ENCODE measurements around the gene ANKRD13D. TPM values are rescaled to one million over a fixed set of nuclear protein-coding genes. Genes with fewer than 3 reads are reported as not detected.

ANKRD13D gene
- total RNA-seq, result 19.8 TPM
- 10 to 100 TPM; 16.2 to 35.5 (median 30.7) TPM for polyA plus RNA-seq (ENCODE audit: insufficient read depth in 1 of 8, insufficient read length in 8 of 8, low replicate concordance in 1 of 8)
- long read RNA-seq, donor 1, partial matches to known transcripts, result 0 of 3 reads
- long read RNA-seq, donor 1, other reads (novel, unspliced or antisense), result 0 of 3 reads
- long read RNA-seq, donor 2, result 0 reads
- long read RNA-seq, donor 3, partial matches to known transcripts, result 0 of 5 reads
- long read RNA-seq, donor 3, other reads (novel, unspliced or antisense), result 0 of 5 reads
- long read RNA-seq, donor 4, partial matches to known transcripts, result 0 of 3 reads
- long read RNA-seq, donor 4, other reads (novel, unspliced or antisense), result 0 of 3 reads
- long read RNA-seq, donor 5, partial matches to known transcripts, result 0 of 5 reads
- long read RNA-seq, donor 5, other reads (novel, unspliced or antisense), result 0 of 5 reads
- long read RNA-seq, donor 6, partial matches to known transcripts, result 0 of 5 reads
- long read RNA-seq, donor 6, other reads (novel, unspliced or antisense), result 0 of 5 reads
- long read RNA-seq, donor 7, partial matches to known transcripts, result 0 of 4 reads
- long read RNA-seq, donor 7, other reads (novel, unspliced or antisense), result 0 of 4 reads
- long read RNA-seq, donor 8, partial matches to known transcripts, result 0 of 1 reads
- long read RNA-seq, donor 8, other reads (novel, unspliced or antisense), result 0 of 1 reads
- long read RNA-seq, donor 9, partial matches to known transcripts, result 0 of 1 reads
- long read RNA-seq, donor 9, other reads (novel, unspliced or antisense), result 0 of 1 reads
- long read RNA-seq, donor 10, partial matches to known transcripts, result 7 of 12 reads
- long read RNA-seq, donor 10, other reads (novel, unspliced or antisense), result 0 of 12 reads
- long read RNA-seq, donor 11, partial matches to known transcripts, result 0 of 3 reads
- long read RNA-seq, donor 11, other reads (novel, unspliced or antisense), result 0 of 3 reads

DNA sequence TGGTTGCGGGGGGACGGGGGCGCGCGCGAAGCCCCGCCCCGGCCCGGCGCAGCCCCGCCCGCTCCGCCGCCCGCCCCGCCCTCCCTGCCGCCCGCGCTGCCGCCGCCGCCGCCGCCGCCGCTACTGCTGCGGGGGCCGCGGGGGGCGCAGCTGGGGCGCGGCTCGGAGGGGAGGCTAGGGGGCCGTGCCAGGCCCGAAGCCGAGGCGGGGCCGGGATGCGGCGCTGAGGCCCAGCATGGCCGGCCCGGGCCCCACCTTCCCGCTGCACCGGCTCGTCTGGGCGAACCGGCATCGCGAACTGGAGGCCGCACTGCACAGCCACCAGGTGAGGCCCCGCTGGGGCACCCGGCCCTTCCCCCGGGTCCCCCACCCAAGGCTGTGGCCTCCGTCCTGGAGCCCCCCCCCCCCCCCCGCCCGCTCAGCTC is at the start of gene ANKRD13D:
Gene ANKRD13D, plus strand, starts transcription at position 78 of the 425 bp plus-strand sequence. Its CDS starts 158 bp downstream, at position 236.
- Histone ChIP-seq H3K27ac (ENCODE audit: low read length) (peak within 1 kb of the TSS; percentile 97), H3K27me3 (ENCODE audit: control insufficient read depth, insufficient read depth, low read length) (no peaks in the 10 kb centered on the region), H3K4me3 (ENCODE audit: low read length) (peak within 1 kb of the TSS; percentile 84), H3K36me3 (ENCODE audit: control insufficient read depth, insufficient read depth, low read length) (peaks cover 55% of the 10 kb centered on the region), H3K9me3 (replicated peaks; ENCODE audit: control insufficient read depth, low read depth, low read length) (no peaks in the 10 kb centered on the region), H3K4me1 (ENCODE audit: control insufficient read depth, insufficient read depth, low read length) (peaks cover 42% of the 10 kb centered on the region)
- no peak for DNase-seq
- WGBS (ENCODE audit: insufficient coverage), result under 1% methylated on average over 46 of the region's 56 CpGs

- Histone ChIP-seq H3K9me3 (replicated peaks; ENCODE audit: control insufficient read depth, low read depth, low read length) (no peaks in the 10 kb centered on the region), H3K36me3 (ENCODE audit: control insufficient read depth, insufficient read depth, low read length) (peaks cover 25% of the 10 kb centered on the region), H3K27me3 (ENCODE audit: control insufficient read depth, insufficient read depth, low read length) (no peaks in the 10 kb centered on the region), H3K4me1 (ENCODE audit: control insufficient read depth, insufficient read depth, low read length) (peaks cover 19% of the 10 kb centered on the region), H3K27ac (ENCODE audit: low read length) (peak overlapping the region; percentile 97), H3K4me3 (ENCODE audit: low read length) (peak overlapping the region; percentile 51)
- DNase-seq, result peak; percentile 99
- 0% methylated on average over 23 of the region's 31 CpGs for WGBS (ENCODE audit: insufficient coverage)
These were observed 49.1 kb upstream of the ANKRD13D start for GRCh38 chr11:67239783-67240575.

- no peaks in the 10 kb centered on the region for H3K9me3 ChIP-seq (replicated peaks; ENCODE audit: control insufficient read depth, low read depth, low read length)
- peaks cover 33% of the 10 kb centered on the region for H3K36me3 ChIP-seq (ENCODE audit: control insufficient read depth, insufficient read depth, low read length)
These were observed 48.3 kb upstream of the ANKRD13D start for GRCh38 chr11:67240576-67241389.

DNA sequence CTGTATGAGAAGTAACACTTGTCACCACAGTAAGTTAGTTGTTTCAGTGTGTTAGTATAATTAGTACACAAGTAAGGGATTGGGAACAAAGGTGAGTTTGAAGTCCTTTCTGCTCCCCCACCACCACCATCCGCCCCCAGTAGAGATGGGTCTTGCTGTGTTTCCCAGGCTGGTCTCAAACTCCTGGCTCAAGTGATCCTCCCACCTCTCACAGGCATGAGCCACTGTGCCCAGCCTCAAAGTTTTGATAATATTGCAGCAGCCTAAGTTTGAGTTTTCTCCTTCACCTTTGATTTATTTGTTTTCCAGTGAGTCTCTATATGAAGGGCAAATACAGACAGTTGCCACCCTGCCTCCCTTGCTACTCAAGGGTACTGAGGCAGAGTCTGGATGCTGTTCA is 46.6 kb upstream of the ANKRD13D start:
- Histone ChIP-seq H3K27me3 (ENCODE audit: control insufficient read depth, insufficient read depth, low read length) (no peaks in the 10 kb centered on the region), H3K27ac (ENCODE audit: low read length) (no peak overlapping the region), H3K4me1 (ENCODE audit: control insufficient read depth, insufficient read depth, low read length) (peaks cover 19% of the 10 kb centered on the region), H3K9me3 (replicated peaks; ENCODE audit: control insufficient read depth, low read depth, low read length) (no peaks in the 10 kb centered on the region), H3K4me3 (ENCODE audit: low read length) (no peak overlapping the region), H3K36me3 (ENCODE audit: control insufficient read depth, insufficient read depth, low read length) (peaks cover 45% of the 10 kb centered on the region)
- no CpG with 5 or more reads among the region's 1 CpG for WGBS (ENCODE audit: insufficient coverage)
- no peak for DNase-seq

More at GRCh38 chr11:67240576-67241389, 48.3 kb upstream of the ANKRD13D start:
- 0% methylated on average over 3 of the region's 16 CpGs for WGBS (ENCODE audit: insufficient coverage)
- Histone ChIP-seq H3K27me3 (ENCODE audit: control insufficient read depth, insufficient read depth, low read length) (no peaks in the 10 kb centered on the region), H3K4me3 (ENCODE audit: low read length) (peak overlapping the region; percentile 51), H3K4me1 (ENCODE audit: control insufficient read depth, insufficient read depth, low read length) (peaks cover 19% of the 10 kb centered on the region), H3K27ac (ENCODE audit: low read length) (peak overlapping the region; percentile 97)
- peak; percentile 81 for DNase-seq

- H3K4me3 ChIP-seq (ENCODE audit: low read length), result no peak overlapping the region
- peaks cover 19% of the 10 kb centered on the region for H3K4me1 ChIP-seq (ENCODE audit: control insufficient read depth, insufficient read depth, low read length)
- H3K9me3 ChIP-seq (replicated peaks; ENCODE audit: control insufficient read depth, low read depth, low read length), result no peaks in the 10 kb centered on the region
- 50% methylated on average over 1 of the region's 2 CpGs for WGBS (ENCODE audit: insufficient coverage)
- DNase-seq, result no peak
- peaks cover 49% of the 10 kb centered on the region for H3K36me3 ChIP-seq (ENCODE audit: control insufficient read depth, insufficient read depth, low read length)
- H3K27me3 ChIP-seq (ENCODE audit: control insufficient read depth, insufficient read depth, low read length), result no peaks in the 10 kb centered on the region
- H3K27ac ChIP-seq (ENCODE audit: low read length), result no peak overlapping the region
These were observed 46.1 kb upstream of the ANKRD13D start for GRCh38 chr11:67243051-67243450.

DNA sequence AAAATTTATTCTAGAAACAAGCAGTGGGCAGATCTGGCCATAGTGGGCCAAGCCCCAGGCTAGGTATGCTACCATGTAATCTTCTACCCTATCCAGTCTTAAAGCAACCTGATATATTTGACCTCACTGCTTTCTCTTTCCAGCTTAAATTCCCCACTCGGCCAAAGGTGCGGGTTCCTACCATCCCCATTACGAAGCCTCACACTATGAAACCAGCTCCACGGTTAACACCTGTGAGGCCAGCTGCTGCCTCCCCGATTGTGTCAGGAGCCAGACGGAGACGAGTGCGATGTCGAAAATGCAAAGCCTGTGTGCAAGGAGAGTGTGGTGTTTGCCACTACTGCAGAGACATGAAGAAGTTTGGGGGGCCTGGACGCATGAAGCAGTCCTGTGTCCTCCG is 44.1 kb upstream of the ANKRD13D start:
- Histone ChIP-seq H3K4me3 (ENCODE audit: low read length) (no peak overlapping the region), H3K4me1 (ENCODE audit: control insufficient read depth, insufficient read depth, low read length) (peaks cover 9% of the 10 kb centered on the region), H3K36me3 (ENCODE audit: control insufficient read depth, insufficient read depth, low read length) (peaks cover 69% of the 10 kb centered on the region), H3K27ac (ENCODE audit: low read length) (no peak overlapping the region), H3K27me3 (ENCODE audit: control insufficient read depth, insufficient read depth, low read length) (no peaks in the 10 kb centered on the region), H3K9me3 (replicated peaks; ENCODE audit: control insufficient read depth, low read depth, low read length) (no peaks in the 10 kb centered on the region)
- WGBS (ENCODE audit: insufficient coverage), result 90% methylated on average over 7 of the region's 11 CpGs
- DNase-seq, result no peak

DNA sequence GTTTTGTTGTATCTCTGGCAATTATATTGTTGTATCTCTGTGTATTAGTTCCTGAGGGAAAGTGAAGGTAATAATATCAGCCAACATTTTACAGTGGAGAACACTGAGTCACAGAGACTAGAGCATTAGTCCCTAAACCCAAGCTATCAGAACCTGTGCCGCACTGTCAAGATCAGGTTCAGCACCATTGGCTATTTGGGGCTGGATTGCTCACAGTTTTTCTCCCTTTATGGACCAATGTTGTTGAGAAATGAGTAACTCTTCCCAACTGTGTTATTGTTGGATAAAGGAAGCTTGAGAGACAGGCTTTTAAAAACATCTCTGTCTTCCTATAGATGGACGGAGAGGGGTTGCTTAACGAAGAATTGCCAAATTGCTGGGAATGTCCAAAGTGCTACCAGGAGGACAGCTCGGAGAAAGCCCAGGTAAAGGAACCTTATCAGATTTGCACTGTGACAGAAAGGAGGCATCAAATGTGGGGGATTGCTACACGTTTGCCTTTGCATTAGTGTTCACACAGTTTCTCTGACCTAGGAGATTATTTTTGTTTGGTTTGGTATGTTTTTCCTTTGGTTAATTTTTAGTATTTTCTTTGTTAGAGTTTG is 41.1 kb upstream of the ANKRD13D start:
- no peaks in the 10 kb centered on the region for H3K9me3 ChIP-seq (replicated peaks; ENCODE audit: control insufficient read depth, low read depth, low read length)
- peaks cover 93% of the 10 kb centered on the region for H3K36me3 ChIP-seq (ENCODE audit: control insufficient read depth, insufficient read depth, low read length)
- no peak overlapping the region for H3K27ac ChIP-seq (ENCODE audit: low read length)
- no peak for DNase-seq
- no peak overlapping the region for H3K4me3 ChIP-seq (ENCODE audit: low read length)
- WGBS (ENCODE audit: insufficient coverage), result 89% methylated on average over 4 of the region's 5 CpGs
- no peaks in the 10 kb centered on the region for H3K4me1 ChIP-seq (ENCODE audit: control insufficient read depth, insufficient read depth, low read length)
- H3K27me3 ChIP-seq (ENCODE audit: control insufficient read depth, insufficient read depth, low read length), result no peaks in the 10 kb centered on the region

GRCh38 chr11:67248653-67249052 is 40.5 kb upstream of the ANKRD13D start:
- H3K27me3 ChIP-seq (ENCODE audit: control insufficient read depth, insufficient read depth, low read length), result no peaks in the 10 kb centered on the region
- H3K36me3 ChIP-seq (ENCODE audit: control insufficient read depth, insufficient read depth, low read length), result peaks cover 93% of the 10 kb centered on the region
- no peak overlapping the region for H3K27ac ChIP-seq (ENCODE audit: low read length)
- H3K4me1 ChIP-seq (ENCODE audit: control insufficient read depth, insufficient read depth, low read length), result no peaks in the 10 kb centered on the region
- H3K4me3 ChIP-seq (ENCODE audit: low read length), result no peak overlapping the region
- DNase-seq, result no peak
- H3K9me3 ChIP-seq (replicated peaks; ENCODE audit: control insufficient read depth, low read depth, low read length), result no peaks in the 10 kb centered on the region
